NCI-H1930 (cell line): ENCODE results near the gene SLC35G4.
A peak's percentile ranks its signal among the peaks of the same experiment; 100 is the strongest.
"Not testable (repeated sequence)": the region's sequence is repeated elsewhere in the genome, so short reads cannot be mapped to it uniquely, and the experiment has no call there.

Experiments used
- DNase-seq, 2 experiments: peaks; one replicate each; lab custom pipeline; 2025; lab: John Stamatoyannopoulos, UW

The SLC35G4 gene

GRCh38 chr18:11614042-11614441 lies 4.6 kb downstream of the SLC35G4 start:
- DNase-seq, result not testable (repeated sequence)

- DNase-seq, result not testable (repeated sequence)
Observed at GRCh38 chr18:11614981-11615380, 5.6 kb downstream of the SLC35G4 start.

GRCh38 chr18:11647310-11647709 lies 37.9 kb downstream of the SLC35G4 start:
- not testable (repeated sequence) for DNase-seq

- DNase-seq, result not testable (repeated sequence)
Observed at GRCh38 chr18:11647804-11648203, 38.4 kb downstream of the SLC35G4 start.

- no peak for DNase-seq
Observed at GRCh38 chr18:11649839-11650238, 40.4 kb downstream of the SLC35G4 start.

GRCh38 chr18:11651899-11652298 lies 42.5 kb downstream of the SLC35G4 start:
- no peak for DNase-seq

- DNase-seq, result no peak
Observed at GRCh38 chr18:11653521-11653920, 44.1 kb downstream of the SLC35G4 start.

- DNase-seq, result peak; percentile 1 to 21
Observed at GRCh38 chr18:11654736-11655605, 45.6 kb downstream of the SLC35G4 start.

- DNase-seq, result no peak
Observed at GRCh38 chr18:11655606-11655932, 46.2 kb downstream of the SLC35G4 start.

- DNase-seq, result no peak
Observed at GRCh38 chr18:11657152-11657551, 47.8 kb downstream of the SLC35G4 start.

- no peak for DNase-seq
Observed at GRCh38 chr18:11657554-11657953, 48.2 kb downstream of the SLC35G4 start.

- DNase-seq, result no peak
Observed at GRCh38 chr18:11658019-11658418, 48.6 kb downstream of the SLC35G4 start.

GRCh38 chr18:11658989-11659388 lies 49.6 kb downstream of the SLC35G4 start:
- DNase-seq, result no peak
